GM12878 (cell line): ENCODE measurements around the gene RGS19. TPM values are rescaled to one million over a fixed set of nuclear protein-coding genes. Genes with fewer than 3 reads are reported as not detected.

Experiments used
- ASH2L ChIP-seq: fragments of 300-600, 200-600 bp; sonication (generic); IDR thresholded peaks from 2 replicates; pipeline ENCODE4 v1.6.1; 2017; ENCODE audit warnings: low read depth, mild to moderate bottlenecking, borderline replicate concordance
- BCL11A ChIP-seq: IDR thresholded peaks from 2 replicates; pipeline ENCODE4 v1.6.1; 2011; ENCODE audit warnings: low read depth, low read length
- CBX3 ChIP-seq: fragments of 200-600 bp; sonication (generic); IDR thresholded peaks from 2 replicates; pipeline ENCODE4 v1.6.1; 2016; ENCODE audit warnings: low read depth, borderline replicate concordance
- CREM ChIP-seq: IDR thresholded peaks from 2 replicates; pipeline ENCODE4 v1.6.1; 2014; ENCODE audit warnings: antibody characterized with exemption, low read depth
- CTCF ChIP-seq, 3 experiments: IDR thresholded peaks in 2 of 3; conservative IDR thresholded peaks in 1 of 3; 2 replicates each; pipeline ENCODE4 v1.5.1; 2011; ENCODE audit warnings: low read depth in 3 of 3, low read length in 3 of 3, mild to moderate bottlenecking in 3 of 3, control low read depth in 2 of 3, moderate library complexity in 2 of 3, inconsistent platforms in 1 of 3, mixed read lengths in 1 of 3; ENCODE audit not compliant: control insufficient read depth in 2 of 3, insufficient read depth in 1 of 3; ENCODE audit errors: extremely low read depth in 1 of 3
- E4F1 ChIP-seq: fragments of 450-650 bp; IDR thresholded peaks from 2 replicates; pipeline ENCODE4 v1.6.1; 2018; ENCODE audit warnings: borderline replicate concordance, mild to moderate bottlenecking; ENCODE audit not compliant: partially characterized antibody
- EGR1 ChIP-seq, 2 experiments: IDR thresholded peaks; 1 replicate in 1 of 2; 2 replicates in 1 of 2; pipeline ENCODE4 v1.6.1; 2011 to 2012; ENCODE audit warnings: low read depth in 2 of 2, low read length in 2 of 2, borderline replicate concordance in 1 of 2, mild to moderate bottlenecking in 1 of 2, moderate library complexity in 1 of 2
- IRF3 ChIP-seq: fragments of 450-650 bp; IDR thresholded peaks from 2 replicates; pipeline ENCODE4 v1.6.1; 2014; ENCODE audit warnings: mild to moderate bottlenecking
- MEF2A ChIP-seq: IDR thresholded peaks from 2 replicates; pipeline ENCODE4 v1.6.1; 2011; ENCODE audit warnings: low read depth, mild to moderate bottlenecking, low read length, moderate library complexity; ENCODE audit not compliant: insufficient read depth
- NFYB ChIP-seq: IDR thresholded peaks from 2 replicates; pipeline ENCODE4 v1.6.1; 2011; ENCODE audit warnings: low read depth, mild to moderate bottlenecking, low read length, improper control_type of control experiment, moderate library complexity; ENCODE audit not compliant: insufficient read depth
- NKRF ChIP-seq: fragments of 450-650 bp; conservative IDR thresholded peaks from 2 replicates; pipeline ENCODE4 v1.6.1; 2017; ENCODE audit warnings: mild to moderate bottlenecking, moderate library complexity
- NRF1 ChIP-seq: conservative IDR thresholded peaks from 2 replicates; pipeline ENCODE4 v1.6.1; 2011; ENCODE audit warnings: mild to moderate bottlenecking, low read depth, low read length, improper control_type of control experiment
- POLR2AphosphoS2 ChIP-seq: IDR thresholded peaks from 2 replicates; pipeline ENCODE4 v1.6.1; 2011; ENCODE audit warnings: low read depth, mild to moderate bottlenecking, low read length, improper control_type of control experiment, moderate library complexity
- SIN3A ChIP-seq: IDR thresholded peaks from 2 replicates; pipeline ENCODE4 v1.6.1; 2012; ENCODE audit warnings: low read depth, low read length, improper control_type of control experiment
- SMC3 ChIP-seq: IDR thresholded peaks from 2 replicates; pipeline ENCODE4 v1.6.1; 2011; ENCODE audit warnings: low read length, improper control_type of control experiment, borderline replicate concordance
- SRF ChIP-seq, 2 experiments: IDR thresholded peaks; 2 replicates each; pipeline ENCODE4 v1.6.1; 2011; ENCODE audit warnings: low read depth in 2 of 2, low read length in 2 of 2, mild to moderate bottlenecking in 1 of 2, moderate library complexity in 1 of 2
- TAF1 ChIP-seq: IDR thresholded peaks from 2 replicates; pipeline ENCODE4 v1.6.1; 2011; ENCODE audit warnings: mild to moderate bottlenecking, low read depth, low read length, borderline replicate concordance
- TARDBP ChIP-seq: IDR thresholded peaks from 2 replicates; pipeline ENCODE4 v1.6.1; 2016; ENCODE audit warnings: borderline replicate concordance
- USF2 ChIP-seq: IDR thresholded peaks from 2 replicates; pipeline ENCODE4 v1.6.1; 2011; ENCODE audit warnings: low read depth, low read length, improper control_type of control experiment, borderline replicate concordance
- ZNF207 ChIP-seq: fragments of 450-650 bp; IDR thresholded peaks from 2 replicates; pipeline ENCODE4 v1.6.1; 2014; ENCODE audit warnings: antibody characterized with exemption, mild to moderate bottlenecking, borderline replicate concordance
- ZNF274 ChIP-seq: IDR thresholded peaks from one replicate; pipeline ENCODE4 v1.8.0; 2011; ENCODE audit not compliant: insufficient read length, insufficient read depth
- polyA plus RNA-seq, 11 experiments: library from polyadenylated mRNA; depleted of rRNA in 4 of 11; unstranded in 6 of 11; stranded (reverse) in 5 of 11; fragments of >200 nt; fragmentation: Nextera tagmentation in 4 of 11; fragmentation: Illumina TruSeq in 1 of 11; extraction: Ambion mirVana in 4 of 11; extraction: Trizol in 1 of 11; gene quantifications; 1 replicate in 1 of 11; 2 replicates in 10 of 11; pipeline versions ENCODE4 v1.2.1 to v1.2.3, GENCODE V29; 2011 to 2016; ENCODE audit warnings: inconsistent platforms in 2 of 11, missing spikeins in 2 of 11, low read depth in 1 of 11
- total RNA-seq, 4 experiments: library from RNA; depleted of rRNA in 3 of 4; stranded (reverse); fragments of >200 nt in 3 of 4; fragmentation: Illumina TruSeq in 1 of 4; extraction: Trizol in 1 of 4; gene quantifications; 2 replicates each; pipeline versions ENCODE4 v1.2.1 to v1.2.3, GENCODE V29; 2013 to 2021

RGS19 gene
- total and polyA plus RNA-seq, 10 of the 15 experiments (the other 5 are each of a cell fraction or from before 2014, with no cell fraction given), result 0.82 to 62.4 (median 39.8) TPM

- TF ChIP-seq TARDBP (no peak), SMC3 (no peak), USF2 (no peak), POLR2AphosphoS2 (no peak), CBX3 (no peak), MEF2A (no peak), NFYB (no peak), CREM (no peak), SRF (IDR thresholded peaks at IDR 0.05; ENCODE audit: low read depth in 2 of 2, low read length in 2 of 2) (no peak), CTCF (IDR thresholded peaks at IDR 0.05 in 2 of 3, conservative IDR thresholded peaks at IDR 0.05 in 1 of 3; ENCODE audit: control insufficient read depth in 2 of 3, extremely low read depth in 1 of 3, insufficient read depth in 1 of 3, low read depth in 3 of 3, low read length in 3 of 3) (no peak), IRF3 (no peak), NKRF (peak; percentile 84), E4F1 (no peak), BCL11A (no peak), SIN3A (peak; percentile 59; the same call in 1 of the 2 replicates), ZNF274 (no peak), NRF1 (0 out of 2 replicates have a peak, but pooled peaks have one; percentile 38), ASH2L (no peak), EGR1 (IDR thresholded peaks at IDR 0.05; ENCODE audit: borderline replicate concordance in 1 of 2, low read depth in 2 of 2, low read length in 2 of 2) (peak in 1 of 2 experiments; percentile 77; a peak in 1 of 3 replicates), ZNF207 (no peak), TAF1 (no peak)
These were observed at the start of gene RGS19 (continued) for GRCh38 chr20:64079273-64080012.
